UCSD-AML1 (cell line): Measurements from ENCODE around the gene ZFP90.

ENCODE experiments used
- DNase-seq: peaks from one replicate; lab custom pipeline; 2025; ENCODE audit not compliant: unreplicated experiment; lab: John Stamatoyannopoulos, UW

The ZFP90 gene

GRCh38 chr16:68577352-68577853 lies 38.3 kb downstream of the ZFP90 start:
- DNase-seq = no peak

- DNase-seq = peak; percentile 32
Observed at GRCh38 chr16:68590201-68590994, 51.3 kb downstream of the ZFP90 start.

- DNase-seq = no peak
Observed at GRCh38 chr16:68592466-68593337, 53.6 kb downstream of the ZFP90 start.

GRCh38 chr16:68596266-68596665 lies 57.2 kb downstream of the ZFP90 start:
- no peak for DNase-seq

GRCh38 chr16:68599586-68599985 lies 60.5 kb downstream of the ZFP90 start:
- DNase-seq = no peak

- DNase-seq = no peak
Observed at GRCh38 chr16:68605746-68606145, 66.7 kb downstream of the ZFP90 start.

GRCh38 chr16:68607443-68607842 lies 68.4 kb downstream of the ZFP90 start:
- no peak for DNase-seq

- no peak for DNase-seq
Observed at GRCh38 chr16:68608330-68608729, 69.2 kb downstream of the ZFP90 start.

GRCh38 chr16:68612996-68613395 lies 73.9 kb downstream of the ZFP90 start:
- no peak for DNase-seq

- DNase-seq = no peak
Observed at GRCh38 chr16:68617734-68618133, 78.6 kb downstream of the ZFP90 start.
